PC-3 (cell line): ENCODE measurements around the gene TP53I3. TPM values are rescaled to one million over a fixed set of nuclear protein-coding genes. Genes with fewer than 3 reads are reported as not detected.
A peak's percentile ranks its signal among the peaks of the same experiment; 100 is the strongest.

Source experiments
- ATAC-seq: fragments of 200-7000 bp; cut with Tn5 transposase; 2 replicates; pipeline ENCODE4 v1.9.1; 2020; ENCODE audit warnings: mild to moderate bottlenecking, moderate library complexity
- BruUV-seq: library from RNA; stranded (reverse); fragments of 400-500 nt; replicated peaks from 2 replicates; lab custom pipeline; 2021; lab: Mats Ljungman, UMichigan
- CTCF ChIA-PET: fragments of 300-600 bp; sonication (Branson Sonifier 250); formaldehyde crosslinking; loops from one replicate; lab custom pipeline; 2022; ENCODE audit warnings: antibody characterized with exemption; lab: Charles Lee
- POLR2A ChIA-PET: fragments of 300-600 bp; sonication (Branson Sonifier 250); formaldehyde crosslinking; loops from one replicate; lab custom pipeline; 2022; ENCODE audit warnings: antibody characterized with exemption; ENCODE audit not compliant: unreplicated experiment; lab: Charles Lee
- DNase-seq: peaks from one replicate; pipeline ENCODE4 v3.0.0-alpha.2; 2015
- H2AFZ ChIP-seq: fragments of 300-600 bp; sonication (generic); 2 replicates; pipeline ENCODE4 v1.6.0; 2016; ENCODE audit warnings: antibody characterized with exemption, low read length
- H3F3A ChIP-seq: fragments of 300-600 bp; sonication (generic); one replicate; pipeline ENCODE4 v1.6.0; 2017; ENCODE audit warnings: antibody characterized with exemption, low read length, control low read depth, mild to moderate bottlenecking; ENCODE audit not compliant: unreplicated experiment
- H3K27ac ChIP-seq: fragments of 300-600 bp; sonication (generic); 2 replicates; pipeline ENCODE4 v1.5.1; 2016; ENCODE audit warnings: mild to moderate bottlenecking, low read length
- H3K27me3 ChIP-seq: fragments of 300-600 bp; sonication (generic); 2 replicates; pipeline ENCODE4 v1.6.1; 2016; ENCODE audit warnings: low read length, mixed read lengths
- H3K36me3 ChIP-seq: fragments of 300-600 bp; sonication (generic); 2 replicates; pipeline ENCODE4 v1.6.1; 2016; ENCODE audit warnings: low read depth, mixed run types, low read length, mixed read lengths
- H3K4me1 ChIP-seq: fragments of 300-600 bp; sonication (generic); 2 replicates; pipeline ENCODE4 v1.5.1; 2016; ENCODE audit warnings: low read length; ENCODE audit not compliant: insufficient read depth
- H3K4me2 ChIP-seq: fragments of 300-600 bp; sonication (generic); 2 replicates; pipeline ENCODE4 v1.6.0; 2016; ENCODE audit warnings: low read length
- H3K4me3 ChIP-seq: fragments of 300-600 bp; sonication (generic); 2 replicates; pipeline ENCODE4 v1.5.1; 2016; ENCODE audit warnings: mild to moderate bottlenecking, low read length, mixed read lengths
- H3K79me2 ChIP-seq: fragments of 300-600 bp; sonication (generic); 2 replicates; pipeline ENCODE4 v1.6.1; 2017; ENCODE audit warnings: low read length, mixed read lengths
- H3K9ac ChIP-seq: fragments of 300-600 bp; sonication (generic); 2 replicates; pipeline ENCODE4 v1.6.0; 2016; ENCODE audit warnings: mild to moderate bottlenecking, low read length
- H3K9me2 ChIP-seq: fragments of 300-600 bp; sonication (generic); replicated peaks from 2 replicates; pipeline ENCODE4 v1.6.1; 2016; ENCODE audit warnings: mixed run types, low read length, mixed read lengths
- H3K9me3 ChIP-seq: fragments of 300-600 bp; sonication (generic); 2 replicates; pipeline ENCODE4 v1.6.1; 2016; ENCODE audit warnings: low read length, mixed read lengths
- H4K20me1 ChIP-seq: fragments of 300-600 bp; sonication (generic); 2 replicates; pipeline ENCODE4 v1.6.1; 2016; ENCODE audit warnings: low read length, mixed read lengths
- CTCF ChIP-seq: fragments of 300-600 bp; sonication (generic); conservative IDR thresholded peaks from 2 replicates; pipeline ENCODE4 v1.5.1; 2017; ENCODE audit warnings: antibody characterized with exemption, low read depth, mild to moderate bottlenecking, low read length
- EZH2 ChIP-seq: fragments of 300-600 bp; sonication (generic); IDR thresholded peaks from one replicate; pipeline ENCODE4 v1.6.1; 2017; ENCODE audit warnings: antibody characterized with exemption, mild to moderate bottlenecking, low read length; ENCODE audit not compliant: unreplicated experiment
- EZH2phosphoT487 ChIP-seq: fragments of 300-600 bp; sonication (generic); IDR thresholded peaks from 2 replicates; pipeline ENCODE4 v1.6.1; 2018; ENCODE audit warnings: mild to moderate bottlenecking, antibody characterized with exemption, low read length, borderline replicate concordance
- intact Hi-C: fragments of 100-400 bp; cut with micrococcal nuclease; formaldehyde crosslinking; loops from 2 replicates; pipeline ENCODE4 v1.9.0; 2023
- total RNA-seq: library from RNA; depleted of rRNA; stranded (reverse); fragments of >200 nt; gene quantifications from 2 replicates; pipeline ENCODE4 v1.2.3, GENCODE V29; 2014

Gene TP53I3
- total RNA-seq, 1 experiment from 2014 or later: 42.4 TPM

GRCh38 chr2:24083567-24084385 is 858 bp downstream of the TP53I3 start:
- intact Hi-C loops: loop anchor here (1.0 to 2.0 kb wide), 7 partner anchors 7 to 299 kb away; partner anchors contain the start of genes ATAD2B, SF3B6 and UBXN2A
- Histone ChIP-seq H3K9me2 (no peaks in the 10 kb centered on the region), H3K9ac (peak overlapping the region; percentile 56), H4K20me1 (no peaks in the 10 kb centered on the region), H3K79me2 (peaks cover 10% of the 10 kb centered on the region; the same call in 1 of the 2 replicates), H3K9me3 (no peaks in the 10 kb centered on the region), H3K4me1 (peaks cover 14% of the 10 kb centered on the region), H2AFZ (peak overlapping the region; percentile 86), H3K27me3 (no peaks in the 10 kb centered on the region), H3F3A (no peaks in the 10 kb centered on the region), H3K4me2 (peak overlapping the region; percentile 78), H3K4me3 (peak overlapping the region; percentile 67), H3K27ac (peak overlapping the region; percentile 36), H3K36me3 (peaks cover 5% of the 10 kb centered on the region)
- TF ChIP-seq EZH2 (no peak), EZH2phosphoT487 (no peak), CTCF (no peak)
- TSS peak; percentile 45 for BruUV-seq
- POLR2A ChIA-PET: interaction anchor here (0.6 to 1.8 kb wide), 2 partner anchors 39 to 157 kb away, joined by 4 to 13 read pairs; partner anchors contain the start of genes ATAD2B, FAM228B and PFN4
- CTCF ChIA-PET: interaction anchor here (0.5 to 2.1 kb wide), 8 partner anchors 55 to 891 kb away, joined by 3 to 24 read pairs (median 5); partner anchors contain the start of gene ATAD2B
- peak; percentile 65 for DNase-seq
- ATAC-seq: peak; percentile 64

- POLR2A ChIA-PET: interaction anchor here (1.8 kb wide), 1 partner anchor 156 kb away, joined by 13 read pairs; the partner anchor contains the start of gene ATAD2B
Measured at GRCh38 chr2:24082787-24083566, 1.7 kb downstream of the TP53I3 start.

More at GRCh38 chr2:24082787-24083566, 1.7 kb downstream of the TP53I3 start:
- CTCF ChIA-PET: interaction anchor here (1.6 to 2.1 kb wide), 2 partner anchors 156 to 258 kb away, joined by 9 to 24 read pairs; partner anchors contain the start of gene ATAD2B
- H3K27ac ChIP-seq: peak overlapping the region; percentile 36
- H3K4me3 ChIP-seq: peak overlapping the region; percentile 67
- no peaks in the 10 kb centered on the region for H3F3A ChIP-seq
- no peaks in the 10 kb centered on the region for H3K9me3 ChIP-seq
- intact Hi-C loops: no loop called here
- TF ChIP-seq CTCF: no peak
- TF ChIP-seq EZH2phosphoT487: no peak
- no peak for TF ChIP-seq EZH2
- ATAC-seq (no peak), DNase-seq (no peak)
- peak overlapping the region; percentile 86; the same call in 1 of the 2 replicates for H2AFZ ChIP-seq
- no TSS peak for BruUV-seq
- H3K4me1 ChIP-seq: peaks cover 15% of the 10 kb centered on the region
- H3K27me3 ChIP-seq: no peaks in the 10 kb centered on the region
- H4K20me1 ChIP-seq: no peaks in the 10 kb centered on the region
- no peaks in the 10 kb centered on the region for H3K9me2 ChIP-seq
- peak overlapping the region; percentile 78 for H3K4me2 ChIP-seq
- peaks cover 10% of the 10 kb centered on the region; the same call in 1 of the 2 replicates for H3K79me2 ChIP-seq
- H3K9ac ChIP-seq: peak overlapping the region; percentile 56
- peaks cover 5% of the 10 kb centered on the region for H3K36me3 ChIP-seq
